ENCODE results near the gene ADAMTS3.

Gene ADAMTS3

DNA sequence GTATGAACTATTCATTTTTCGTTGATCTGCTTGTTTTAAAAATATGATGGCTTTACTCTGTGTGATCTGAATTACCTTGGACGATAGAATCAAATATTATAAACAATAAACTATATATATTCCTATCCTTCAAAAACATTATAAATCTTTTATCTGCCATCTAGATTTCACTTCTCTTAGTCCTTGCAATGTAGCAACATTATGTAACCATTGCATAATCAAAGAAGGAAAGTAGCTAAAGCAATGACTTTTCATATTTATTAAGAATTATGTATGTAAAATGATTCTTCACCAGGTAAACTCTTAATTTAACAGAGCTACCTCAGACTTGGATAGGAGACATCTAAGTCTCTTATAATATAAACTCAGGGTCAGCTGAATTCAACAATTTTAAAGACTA is 210.5 kb downstream of the ADAMTS3 start:
- no peak for DNase-seq (ENCODE audit: low read depth)
- H3K4me3 ChIP-seq (ENCODE audit: low read length): no peak overlapping the region
- TF ChIP-seq, protein P1, sequence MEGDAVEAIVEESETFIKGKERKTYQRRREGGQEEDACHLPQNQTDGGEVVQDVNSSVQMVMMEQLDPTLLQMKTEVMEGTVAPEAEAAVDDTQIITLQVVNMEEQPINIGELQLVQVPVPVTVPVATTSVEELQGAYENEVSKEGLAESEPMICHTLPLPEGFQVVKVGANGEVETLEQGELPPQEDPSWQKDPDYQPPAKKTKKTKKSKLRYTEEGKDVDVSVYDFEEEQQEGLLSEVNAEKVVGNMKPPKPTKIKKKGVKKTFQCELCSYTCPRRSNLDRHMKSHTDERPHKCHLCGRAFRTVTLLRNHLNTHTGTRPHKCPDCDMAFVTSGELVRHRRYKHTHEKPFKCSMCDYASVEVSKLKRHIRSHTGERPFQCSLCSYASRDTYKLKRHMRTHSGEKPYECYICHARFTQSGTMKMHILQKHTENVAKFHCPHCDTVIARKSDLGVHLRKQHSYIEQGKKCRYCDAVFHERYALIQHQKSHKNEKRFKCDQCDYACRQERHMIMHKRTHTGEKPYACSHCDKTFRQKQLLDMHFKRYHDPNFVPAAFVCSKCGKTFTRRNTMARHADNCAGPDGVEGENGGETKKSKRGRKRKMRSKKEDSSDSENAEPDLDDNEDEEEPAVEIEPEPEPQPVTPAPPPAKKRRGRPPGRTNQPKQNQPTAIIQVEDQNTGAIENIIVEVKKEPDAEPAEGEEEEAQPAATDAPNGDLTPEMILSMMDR (conservative IDR thresholded peaks at IDR 0.05; ENCODE audit: low read length): no peak

DNA sequence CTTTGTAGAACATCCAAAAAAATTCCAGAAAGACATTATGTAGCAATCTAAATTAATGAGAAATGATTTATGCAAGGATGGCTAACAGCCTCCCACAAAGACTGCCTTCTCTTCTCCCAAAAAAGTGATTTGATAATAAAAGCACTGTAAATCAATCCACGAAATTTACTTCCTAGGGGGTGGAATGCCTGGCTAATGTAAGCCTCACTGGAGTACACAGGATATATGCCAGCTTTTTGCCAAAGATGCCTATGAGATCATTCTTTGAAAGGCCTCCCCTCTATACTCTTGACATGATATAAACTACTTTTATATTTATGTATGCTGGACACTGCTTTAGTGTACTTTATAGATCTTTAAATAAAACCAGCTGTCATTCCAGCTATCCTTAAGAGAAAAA is 211.1 kb downstream of the ADAMTS3 start:
- TF ChIP-seq, protein P1 (conservative IDR thresholded peaks at IDR 0.05; ENCODE audit: low read length): no peak
- H3K4me3 ChIP-seq (ENCODE audit: low read length): no peak overlapping the region
- DNase-seq (ENCODE audit: low read depth): no peak

DNA sequence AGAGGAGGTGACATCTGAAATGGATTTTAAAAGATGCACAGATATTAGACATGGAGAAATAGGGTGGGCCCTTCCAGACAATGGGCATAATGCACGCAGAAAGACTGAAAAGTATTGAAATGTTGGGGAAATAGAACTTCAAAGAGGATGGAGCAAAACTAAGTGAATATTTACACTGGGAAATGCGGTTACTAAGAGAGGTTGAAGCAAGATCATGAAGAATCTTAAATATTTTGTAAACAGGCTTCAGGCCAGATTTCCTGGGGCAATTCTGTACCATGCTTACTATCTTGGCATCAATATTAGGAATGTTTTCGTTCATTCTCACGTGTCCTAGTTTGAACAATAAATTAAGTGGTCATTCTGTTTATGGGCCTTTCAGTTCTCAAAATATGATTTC is 216.3 kb downstream of the ADAMTS3 start:
- DNase-seq (ENCODE audit: low read depth): peak; percentile 74
- H3K4me3 ChIP-seq (ENCODE audit: low read length): no peak overlapping the region

DNA sequence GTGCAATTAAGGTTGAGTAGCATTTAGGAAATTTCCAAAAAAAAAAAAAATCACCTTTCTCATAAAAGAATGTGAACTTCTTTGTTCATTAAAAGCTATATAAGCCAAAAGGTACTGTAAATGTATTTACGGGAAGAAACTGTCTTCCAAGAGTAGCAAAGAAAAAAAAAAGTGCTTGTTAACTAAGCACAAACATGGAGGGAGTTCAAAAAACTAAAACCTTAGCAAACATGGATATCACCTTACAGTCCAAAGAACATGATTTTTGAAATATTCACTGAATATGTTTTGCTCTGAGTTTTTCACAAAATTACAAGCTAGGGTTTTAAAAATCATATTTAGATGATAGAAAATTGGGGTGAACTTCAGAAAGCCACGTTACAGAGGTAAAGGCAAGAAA is 217.5 kb downstream of the ADAMTS3 start:
- DNase-seq (ENCODE audit: low read depth): no peak
- no peak overlapping the region for H3K4me3 ChIP-seq (ENCODE audit: low read length)
- TF ChIP-seq, protein P1 (conservative IDR thresholded peaks at IDR 0.05; ENCODE audit: low read length): no peak

More for the DNA sequence above, 216.3 kb downstream of the ADAMTS3 start:
- TF ChIP-seq, protein P1 (conservative IDR thresholded peaks at IDR 0.05; ENCODE audit: low read length): no peak

DNA sequence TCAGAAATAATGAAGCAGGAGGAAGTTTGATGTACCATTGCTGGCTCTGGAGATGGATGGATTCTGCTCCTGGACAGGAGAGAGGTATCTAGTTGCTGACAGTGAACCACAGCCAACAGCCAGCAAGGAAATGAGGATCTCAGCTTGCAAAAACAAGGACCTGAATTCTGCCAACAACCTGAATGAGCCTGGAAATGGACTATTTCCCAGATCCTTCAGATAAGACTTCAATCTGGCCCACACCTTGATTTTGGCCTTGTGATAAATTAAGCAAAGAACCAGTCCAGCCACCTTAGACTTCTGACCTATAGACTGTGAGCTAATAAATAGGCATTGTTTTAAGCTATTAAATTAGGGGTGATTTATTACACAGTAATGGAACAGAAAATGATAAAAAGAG is 220.3 kb downstream of the ADAMTS3 start:
- H3K4me3 ChIP-seq (ENCODE audit: low read length): no peak overlapping the region
- DNase-seq (ENCODE audit: low read depth): no peak
- TF ChIP-seq, protein P1 (conservative IDR thresholded peaks at IDR 0.05; ENCODE audit: low read length): no peak

DNA sequence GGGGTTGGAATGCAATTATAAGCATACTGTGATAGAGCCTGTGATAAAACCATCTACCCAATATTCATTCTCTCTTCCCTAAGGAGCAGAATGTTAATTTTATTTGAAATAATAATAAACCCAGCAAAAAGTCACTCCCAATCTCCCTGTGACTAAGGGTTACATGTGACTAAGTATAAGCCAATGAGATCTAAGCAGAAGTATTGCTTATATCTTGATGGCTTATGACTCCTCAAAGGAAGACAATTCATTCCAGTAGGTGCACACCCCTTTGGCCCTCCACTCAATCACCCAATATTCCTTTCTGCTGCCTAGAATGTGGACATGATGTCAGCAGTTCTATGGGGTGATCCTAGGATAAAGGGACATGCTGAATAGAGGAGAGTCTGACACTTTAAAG is 224.6 kb downstream of the ADAMTS3 start:
- DNase-seq (ENCODE audit: low read depth): no peak
- TF ChIP-seq, protein P1 (conservative IDR thresholded peaks at IDR 0.05; ENCODE audit: low read length): no peak
- no peak overlapping the region for H3K4me3 ChIP-seq (ENCODE audit: low read length)

DNA sequence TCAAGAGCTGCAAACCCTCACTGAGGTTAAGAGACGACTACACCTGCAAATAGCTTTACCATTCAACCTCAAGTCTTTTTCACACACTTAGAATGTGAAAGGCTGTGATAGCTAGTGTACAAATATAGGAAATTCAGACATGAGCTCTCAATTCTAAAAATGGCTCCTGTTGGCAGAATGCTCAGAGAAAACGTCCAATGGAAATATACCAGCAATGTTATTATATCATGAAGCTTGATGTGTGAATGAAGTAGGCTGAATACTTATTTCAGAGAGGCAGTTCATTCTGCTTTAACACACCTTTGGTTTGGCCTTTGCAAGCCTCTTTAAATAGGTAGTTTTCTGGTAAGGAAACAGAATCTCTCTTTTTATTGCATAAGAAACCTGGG is 227.6 kb downstream of the ADAMTS3 start:
- H3K4me3 ChIP-seq (ENCODE audit: low read length): no peak overlapping the region
- TF ChIP-seq, protein P1 (conservative IDR thresholded peaks at IDR 0.05; ENCODE audit: low read length): no peak
- no peak for DNase-seq (ENCODE audit: low read depth)
